Vagina (tissue), 2 donors: ENCODE results near the gene RAB23. TPM values are rescaled to one million over a fixed set of nuclear protein-coding genes. Genes with fewer than 3 reads are reported as not detected.

Experiments
- DNase-seq, 2 donors: peaks; one replicate each; pipeline ENCODE4 v3.0.0-alpha.2; 2017; ENCODE audit errors: extremely low spot score in 2 of 2
- H3K27ac ChIP-seq: fragments of 200-600 bp; sonication (generic); one replicate; pipeline ENCODE4 v1.5.1; 2019
- H3K27me3 ChIP-seq: fragments of 200-600 bp; sonication (generic); one replicate; pipeline ENCODE4 v1.5.1; 2019
- H3K36me3 ChIP-seq, 2 donors: fragments of 200-600 bp; sonication (generic); one replicate each; pipeline ENCODE4 v1.5.1; 2017 to 2019
- H3K4me1 ChIP-seq: fragments of 200-600 bp; sonication (generic); one replicate; pipeline ENCODE4 v1.5.1; 2019
- H3K4me3 ChIP-seq, 2 donors: fragments of 200-600 bp; sonication (generic); 1 replicate in 1 of 2; 2 replicates in 1 of 2; pipeline ENCODE4 v1.5.1; 2016 to 2019
- H3K9me3 ChIP-seq: fragments of 200-600 bp; sonication (generic); one replicate; pipeline ENCODE4 v1.5.1; 2019
- CTCF ChIP-seq, 3 experiments: fragments of 450-650 bp in 2 of 3; fragments of 200-600 bp in 1 of 3; sonication (generic) in 1 of 3; IDR thresholded peaks; one replicate each; pipeline ENCODE4 v1.5.1; 2017 to 2019; ENCODE audit warnings: antibody characterized with exemption in 3 of 3, mild to moderate bottlenecking in 2 of 3, moderate library complexity in 2 of 3
- POLR2A ChIP-seq, 2 donors: fragments of 450-650 bp; IDR thresholded peaks; one replicate each; pipeline ENCODE4 v1.6.1; 2017; ENCODE audit warnings: antibody characterized with exemption in 2 of 2, mild to moderate bottlenecking in 2 of 2, moderate library complexity in 2 of 2
- POLR2AphosphoS5 ChIP-seq, 2 donors: sonication (generic); formaldehyde crosslinking; IDR thresholded peaks; one replicate each; pipeline ENCODE4 v1.9.0; 2017; ENCODE audit warnings: antibody characterized with exemption in 2 of 2, mild to moderate bottlenecking in 2 of 2, low read depth in 1 of 2; ENCODE audit not compliant: insufficient read depth in 1 of 2
- intact Hi-C: fragments of 100-400 bp; cut with DNase I; formaldehyde crosslinking; loops from one replicate; pipeline ENCODE4 v1.15.1; 2023
- total RNA-seq: library from RNA; depleted of rRNA; stranded (reverse); fragments of >200 nt; gene quantifications from one replicate; pipeline ENCODE4 v1.2.3, GENCODE V29; 2016

The RAB23 gene
- total RNA-seq, 1 donor from 2014 or later: 31.4 TPM

GRCh38 chr6:57215260-57215659, 6.8 kb downstream of the RAB23 start:
- DNase-seq: no peak
- Histone ChIP-seq H3K4me1 (peaks cover 26% of the 10 kb centered on the region), H3K27me3 (no peaks in the 10 kb centered on the region), H3K4me3 (no peak overlapping the region), H3K9me3 (no peaks in the 10 kb centered on the region), H3K27ac (no peak overlapping the region), H3K36me3 (no peaks in the 10 kb centered on the region)
- intact Hi-C loops: no loop called here
- TF ChIP-seq POLR2AphosphoS5 (IDR thresholded peaks at IDR 0.05; ENCODE audit: insufficient read depth in 1 of 2, low read depth in 1 of 2) (no peak), CTCF (IDR thresholded peaks at IDR 0.05) (no peak), POLR2A (IDR thresholded peaks at IDR 0.05) (no peak)

- intact Hi-C loops: no loop called here
- TF ChIP-seq POLR2A (IDR thresholded peaks at IDR 0.05) (no peak), CTCF (IDR thresholded peaks at IDR 0.05) (no peak), POLR2AphosphoS5 (IDR thresholded peaks at IDR 0.05; ENCODE audit: insufficient read depth in 1 of 2, low read depth in 1 of 2) (no peak)
- DNase-seq: no peak
- Histone ChIP-seq H3K27ac (no peak overlapping the region), H3K4me1 (no peaks in the 10 kb centered on the region), H3K36me3 (no peaks in the 10 kb centered on the region), H3K9me3 (no peaks in the 10 kb centered on the region), H3K4me3 (no peak overlapping the region), H3K27me3 (no peaks in the 10 kb centered on the region)
Measured at GRCh38 chr6:57210060-57210459, 12.0 kb downstream of the RAB23 start.

- no peak for DNase-seq
- H3K27ac ChIP-seq: no peak overlapping the region
- no peaks in the 10 kb centered on the region for H3K36me3 ChIP-seq
- no peak overlapping the region for H3K4me3 ChIP-seq
- H3K27me3 ChIP-seq: no peaks in the 10 kb centered on the region
- no peaks in the 10 kb centered on the region for H3K9me3 ChIP-seq
- TF ChIP-seq POLR2AphosphoS5 (IDR thresholded peaks at IDR 0.05; ENCODE audit: insufficient read depth in 1 of 2, low read depth in 1 of 2) (no peak), POLR2A (IDR thresholded peaks at IDR 0.05) (no peak), CTCF (IDR thresholded peaks at IDR 0.05) (no peak)
- intact Hi-C loops: no loop called here
- H3K4me1 ChIP-seq: no peaks in the 10 kb centered on the region
Measured at GRCh38 chr6:57209030-57209429, 13.1 kb downstream of the RAB23 start.

GRCh38 chr6:57207872-57208271, 14.2 kb downstream of the RAB23 start:
- TF ChIP-seq POLR2AphosphoS5 (IDR thresholded peaks at IDR 0.05; ENCODE audit: insufficient read depth in 1 of 2, low read depth in 1 of 2) (no peak), POLR2A (IDR thresholded peaks at IDR 0.05) (no peak), CTCF (IDR thresholded peaks at IDR 0.05) (no peak)
- Histone ChIP-seq H3K27me3 (no peaks in the 10 kb centered on the region), H3K4me3 (no peak overlapping the region), H3K36me3 (no peaks in the 10 kb centered on the region), H3K4me1 (no peaks in the 10 kb centered on the region), H3K9me3 (no peaks in the 10 kb centered on the region), H3K27ac (no peak overlapping the region)
- no peak for DNase-seq
- intact Hi-C loops: no loop called here

GRCh38 chr6:57207141-57207540, 15.0 kb downstream of the RAB23 start:
- Histone ChIP-seq H3K4me1 (no peaks in the 10 kb centered on the region), H3K36me3 (no peaks in the 10 kb centered on the region), H3K9me3 (no peaks in the 10 kb centered on the region), H3K27ac (no peak overlapping the region), H3K4me3 (no peak overlapping the region), H3K27me3 (no peaks in the 10 kb centered on the region)
- intact Hi-C loops: no loop called here
- TF ChIP-seq CTCF (IDR thresholded peaks at IDR 0.05) (no peak), POLR2A (IDR thresholded peaks at IDR 0.05) (no peak), POLR2AphosphoS5 (IDR thresholded peaks at IDR 0.05; ENCODE audit: insufficient read depth in 1 of 2, low read depth in 1 of 2) (no peak)
- no peak for DNase-seq
